Measurements from ENCODE around the gene DCLK2.

Gene DCLK2

GRCh38 chr4:150240011-150240410 lies 161.8 kb downstream of the DCLK2 start:
- DNase-seq (ENCODE audit: low spot score), result no peak

- DNase-seq (ENCODE audit: low spot score), result peak; percentile 57
These were observed 164.7 kb downstream of the DCLK2 start for GRCh38 chr4:150242820-150243458.

- DNase-seq (ENCODE audit: low spot score), result no peak
These were observed 165.7 kb downstream of the DCLK2 start for GRCh38 chr4:150243932-150244331.

GRCh38 chr4:150244600-150244999 lies 166.4 kb downstream of the DCLK2 start:
- no peak for DNase-seq (ENCODE audit: low spot score)

- no peak for DNase-seq (ENCODE audit: low spot score)
These were observed 168.9 kb downstream of the DCLK2 start for GRCh38 chr4:150247184-150247583.

GRCh38 chr4:150248181-150248580 lies 169.9 kb downstream of the DCLK2 start:
- DNase-seq (ENCODE audit: low spot score), result no peak

- no peak for DNase-seq (ENCODE audit: low spot score)
These were observed 172.2 kb downstream of the DCLK2 start for GRCh38 chr4:150250293-150250997.

- no peak for DNase-seq (ENCODE audit: low spot score)
These were observed 172.9 kb downstream of the DCLK2 start for GRCh38 chr4:150250998-150251651.

- peak; percentile 53 for DNase-seq (ENCODE audit: low spot score)
These were observed 173.5 kb downstream of the DCLK2 start for GRCh38 chr4:150251752-150252190.

- no peak for DNase-seq (ENCODE audit: low spot score)
These were observed 174.1 kb downstream of the DCLK2 start for GRCh38 chr4:150252306-150252705.

GRCh38 chr4:150252741-150253140 lies 174.5 kb downstream of the DCLK2 start:
- DNase-seq (ENCODE audit: low spot score), result no peak

- DNase-seq (ENCODE audit: low spot score), result no peak
These were observed 175.2 kb downstream of the DCLK2 start for GRCh38 chr4:150253416-150253815.

- no peak for DNase-seq (ENCODE audit: low spot score)
These were observed 175.9 kb downstream of the DCLK2 start for GRCh38 chr4:150253965-150254630.

GRCh38 chr4:150255610-150256224 lies 177.5 kb downstream of the DCLK2 start:
- DNase-seq (ENCODE audit: low spot score), result no peak

GRCh38 chr4:150256225-150256620 lies 178.0 kb downstream of the DCLK2 start:
- DNase-seq (ENCODE audit: low spot score), result no peak

GRCh38 chr4:150256841-150257730 lies 178.8 kb downstream of the DCLK2 start:
- DNase-seq (ENCODE audit: low spot score), result no peak

- DNase-seq (ENCODE audit: low spot score), result no peak
These were observed 180.3 kb downstream of the DCLK2 start for GRCh38 chr4:150258569-150258968.

- DNase-seq (ENCODE audit: low spot score), result no peak
These were observed 181.8 kb downstream of the DCLK2 start for GRCh38 chr4:150259861-150260567.

- no peak for DNase-seq (ENCODE audit: low spot score)
These were observed 183.3 kb downstream of the DCLK2 start for GRCh38 chr4:150261571-150261970.

- no peak for DNase-seq (ENCODE audit: low spot score)
These were observed 184.4 kb downstream of the DCLK2 start for GRCh38 chr4:150262611-150263010.
